DOHH2 (cell line): ENCODE data around the gene TMPRSS7.

ENCODE experiments used
- H3F3A ChIP-seq: fragments of 200-600 bp; sonication (generic), shearing (Covaris generic); 2 replicates; pipeline ENCODE4 v1.6.0; 2016; ENCODE audit warnings: antibody characterized with exemption, mild to moderate bottlenecking; ENCODE audit not compliant: control insufficient read depth, insufficient read depth
- H3K27ac ChIP-seq: fragments of 200-600 bp; sonication (generic); 2 replicates; pipeline ENCODE4 v1.5.1; 2014; ENCODE audit warnings: low read depth, mild to moderate bottlenecking, low read length, moderate library complexity
- H3K27me3 ChIP-seq: fragments of 200-600 bp; sonication (generic); 2 replicates; pipeline ENCODE4 v1.6.1; 2014; ENCODE audit warnings: mild to moderate bottlenecking, low read length, mixed read lengths; ENCODE audit not compliant: control insufficient read depth
- H3K36me3 ChIP-seq: fragments of 200-600 bp; sonication (generic); 2 replicates; pipeline ENCODE4 v1.6.1; 2014; ENCODE audit warnings: mild to moderate bottlenecking, low read length, moderate library complexity, mixed read lengths; ENCODE audit not compliant: control insufficient read depth
- H3K4me1 ChIP-seq: fragments of 200-600 bp; sonication (generic); 2 replicates; pipeline ENCODE4 v1.6.1; 2014; ENCODE audit warnings: mild to moderate bottlenecking, low read length, mixed read lengths; ENCODE audit not compliant: control insufficient read depth
- H3K4me2 ChIP-seq: fragments of 200-600 bp; sonication (generic); 2 replicates; pipeline ENCODE4 v1.6.0; 2014; ENCODE audit warnings: mild to moderate bottlenecking, low read length, moderate library complexity
- H3K4me3 ChIP-seq: fragments of 200-600 bp; sonication (generic); 2 replicates; pipeline ENCODE4 v1.5.1; 2014; ENCODE audit warnings: mild to moderate bottlenecking, low read length, mixed read lengths
- H3K79me2 ChIP-seq: fragments of 200-600 bp; sonication (generic); 2 replicates; pipeline ENCODE4 v1.6.1; 2014; ENCODE audit warnings: mild to moderate bottlenecking, low read length, mixed read lengths; ENCODE audit not compliant: control insufficient read depth
- H3K9me2 ChIP-seq: fragments of 200-600 bp; sonication (generic); replicated peaks from 2 replicates; pipeline ENCODE4 v1.6.1; 2014; ENCODE audit warnings: mild to moderate bottlenecking, low read length, mixed read lengths; ENCODE audit not compliant: control insufficient read depth
- H3K9me3 ChIP-seq: fragments of 200-600 bp; sonication (generic); 2 replicates; pipeline ENCODE4 v1.6.1; 2014; ENCODE audit warnings: antibody characterized with exemption, low read length, mixed read lengths; ENCODE audit not compliant: control insufficient read depth, insufficient read depth
- H4K20me1 ChIP-seq: fragments of 200-600 bp; sonication (generic); 2 replicates; pipeline ENCODE4 v1.6.0; 2014; ENCODE audit warnings: low read depth, mild to moderate bottlenecking, antibody characterized with exemption, low read length, moderate library complexity; ENCODE audit not compliant: control insufficient read depth, insufficient read depth
- EZH2phosphoT487 ChIP-seq: fragments of 200-600 bp; sonication (generic); IDR thresholded peaks from 2 replicates; pipeline ENCODE4 v1.6.1; 2017; ENCODE audit warnings: borderline replicate concordance, mild to moderate bottlenecking, antibody characterized with exemption, low read length, moderate library complexity, mixed read lengths
- TF ChIP-seq, protein P1 (sequence below): fragments of 200-600 bp; sonication (generic); IDR thresholded peaks from one replicate; pipeline ENCODE4 v1.5.1; 2014; ENCODE audit warnings: antibody characterized with exemption, mild to moderate bottlenecking, low read depth, low read length; ENCODE audit not compliant: poor library complexity, severe bottlenecking

Gene TMPRSS7

DNA sequence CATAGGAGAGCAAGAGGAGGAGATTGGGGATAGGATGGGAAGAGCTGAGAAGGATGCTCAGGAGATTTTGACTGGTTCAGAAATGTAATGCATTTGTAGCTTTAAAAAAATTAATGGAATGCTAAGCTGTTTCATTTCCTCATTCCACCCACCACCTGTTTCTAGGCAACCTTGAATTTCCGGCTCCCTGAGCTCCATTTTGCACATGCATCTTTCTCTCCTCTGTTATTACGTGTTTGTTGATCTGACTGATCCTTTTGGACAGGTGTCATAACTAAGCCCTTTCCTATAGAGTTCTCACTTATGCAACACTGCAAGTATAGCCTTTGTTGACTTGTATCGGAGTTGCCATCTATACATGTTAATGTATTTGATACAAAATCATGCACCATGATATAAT is 4.3 kb downstream of the TMPRSS7 start:
- H3K27me3 ChIP-seq = no peaks in the 10 kb centered on the region
- no peaks in the 10 kb centered on the region for H3K9me3 ChIP-seq
- no peaks in the 10 kb centered on the region for H4K20me1 ChIP-seq
- no peaks in the 10 kb centered on the region for H3K79me2 ChIP-seq
- peak overlapping the region; percentile 27; the same call in 1 of the 2 replicates for H3K4me3 ChIP-seq
- no peaks in the 10 kb centered on the region for H3F3A ChIP-seq
- H3K9me2 ChIP-seq = no peaks in the 10 kb centered on the region
- H3K27ac ChIP-seq = 0 out of 2 replicates have a peak overlapping the region, but pooled peaks have one; percentile 2
- TF ChIP-seq, protein P1, sequence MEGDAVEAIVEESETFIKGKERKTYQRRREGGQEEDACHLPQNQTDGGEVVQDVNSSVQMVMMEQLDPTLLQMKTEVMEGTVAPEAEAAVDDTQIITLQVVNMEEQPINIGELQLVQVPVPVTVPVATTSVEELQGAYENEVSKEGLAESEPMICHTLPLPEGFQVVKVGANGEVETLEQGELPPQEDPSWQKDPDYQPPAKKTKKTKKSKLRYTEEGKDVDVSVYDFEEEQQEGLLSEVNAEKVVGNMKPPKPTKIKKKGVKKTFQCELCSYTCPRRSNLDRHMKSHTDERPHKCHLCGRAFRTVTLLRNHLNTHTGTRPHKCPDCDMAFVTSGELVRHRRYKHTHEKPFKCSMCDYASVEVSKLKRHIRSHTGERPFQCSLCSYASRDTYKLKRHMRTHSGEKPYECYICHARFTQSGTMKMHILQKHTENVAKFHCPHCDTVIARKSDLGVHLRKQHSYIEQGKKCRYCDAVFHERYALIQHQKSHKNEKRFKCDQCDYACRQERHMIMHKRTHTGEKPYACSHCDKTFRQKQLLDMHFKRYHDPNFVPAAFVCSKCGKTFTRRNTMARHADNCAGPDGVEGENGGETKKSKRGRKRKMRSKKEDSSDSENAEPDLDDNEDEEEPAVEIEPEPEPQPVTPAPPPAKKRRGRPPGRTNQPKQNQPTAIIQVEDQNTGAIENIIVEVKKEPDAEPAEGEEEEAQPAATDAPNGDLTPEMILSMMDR = no peak
- no peak for TF ChIP-seq EZH2phosphoT487
- peak overlapping the region; percentile 60 for H3K4me2 ChIP-seq
- H3K4me1 ChIP-seq = peaks cover 25% of the 10 kb centered on the region
- H3K36me3 ChIP-seq = no peaks in the 10 kb centered on the region

DNA sequence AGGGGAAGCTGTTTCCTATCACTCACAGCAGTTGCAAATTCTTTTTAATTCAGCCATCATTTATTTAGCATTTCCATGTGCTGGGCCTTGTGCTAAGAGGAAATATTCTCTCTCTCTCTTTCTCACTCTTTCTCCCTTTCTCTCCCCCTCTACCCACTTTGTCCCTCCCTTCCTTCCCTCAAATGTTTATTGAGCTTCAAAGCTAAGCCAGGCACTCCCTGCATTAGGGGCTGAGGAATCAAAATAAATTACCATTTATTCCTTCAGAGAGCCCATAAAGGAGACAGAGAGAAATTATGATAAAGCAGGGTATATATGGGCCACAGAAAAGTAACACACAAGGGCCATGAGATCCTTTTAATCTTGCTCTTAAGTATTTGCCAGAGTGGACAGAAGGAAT is 6.8 kb downstream of the TMPRSS7 start:
- H3F3A ChIP-seq = no peaks in the 10 kb centered on the region
- no peak overlapping the region for H3K4me2 ChIP-seq
- no peaks in the 10 kb centered on the region for H3K27me3 ChIP-seq
- H3K9me3 ChIP-seq = no peaks in the 10 kb centered on the region
- TF ChIP-seq, protein P1 = no peak
- no peak for TF ChIP-seq EZH2phosphoT487
- H3K4me1 ChIP-seq = peaks cover 28% of the 10 kb centered on the region
- H3K27ac ChIP-seq = no peak overlapping the region
- H3K9me2 ChIP-seq = no peaks in the 10 kb centered on the region
- no peaks in the 10 kb centered on the region for H4K20me1 ChIP-seq
- H3K79me2 ChIP-seq = no peaks in the 10 kb centered on the region
- H3K4me3 ChIP-seq = no peak overlapping the region
- no peaks in the 10 kb centered on the region for H3K36me3 ChIP-seq

DNA sequence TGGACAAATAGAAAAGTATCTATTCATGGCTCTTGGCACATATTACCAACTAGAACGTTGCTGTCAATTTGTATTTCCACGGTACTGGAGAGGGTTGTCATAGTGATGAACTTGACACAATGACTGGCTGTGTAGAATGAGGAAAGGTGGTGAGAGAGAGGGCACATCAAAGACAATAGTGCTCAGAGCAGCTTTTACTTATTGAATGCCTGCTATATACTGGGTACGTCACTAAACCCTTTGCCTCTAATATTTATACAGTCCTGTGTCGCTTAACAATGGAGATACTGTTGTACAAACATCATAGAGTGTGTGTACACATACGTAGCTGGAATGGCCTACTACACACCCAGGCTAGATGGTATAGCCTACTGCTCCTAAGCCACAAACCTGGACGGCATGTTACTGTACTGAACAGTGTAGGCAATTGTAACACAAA is 8.3 kb downstream of the TMPRSS7 start:
- no peaks in the 10 kb centered on the region for H3K36me3 ChIP-seq
- no peaks in the 10 kb centered on the region for H3K9me2 ChIP-seq
- H3K4me2 ChIP-seq = no peak overlapping the region
- H3K79me2 ChIP-seq = no peaks in the 10 kb centered on the region
- H3K4me3 ChIP-seq = no peak overlapping the region
- H3K9me3 ChIP-seq = no peaks in the 10 kb centered on the region
- H3F3A ChIP-seq = no peaks in the 10 kb centered on the region
- no peaks in the 10 kb centered on the region for H3K27me3 ChIP-seq
- peaks cover 28% of the 10 kb centered on the region for H3K4me1 ChIP-seq
- TF ChIP-seq EZH2phosphoT487 = no peak
- TF ChIP-seq, protein P1 = no peak
- H3K27ac ChIP-seq = no peak overlapping the region
- H4K20me1 ChIP-seq = no peaks in the 10 kb centered on the region
